H1 (cell line): ENCODE measurements around the gene HDAC9.

ENCODE experiments used
- BRCA1 ChIP-seq: IDR thresholded peaks from 2 replicates; pipeline ENCODE4 v1.6.1; 2012; ENCODE audit warnings: low read depth, low read length, improper control_type of control experiment
- CTCF ChIP-seq, 3 experiments: IDR thresholded peaks; 1 replicate in 2 of 3; 2 replicates in 1 of 3; pipeline versions ENCODE4 v1.5.1 to v1.6.1; 2011; ENCODE audit warnings: low read length in 3 of 3, mild to moderate bottlenecking in 3 of 3, inconsistent platforms in 2 of 3, low read depth in 1 of 3, moderate library complexity in 1 of 3; ENCODE audit not compliant: insufficient read depth in 1 of 3; ENCODE audit errors: control extremely low read depth in 1 of 3
- RAD21 ChIP-seq, 2 experiments: IDR thresholded peaks in 1 of 2; conservative IDR thresholded peaks in 1 of 2; 2 replicates each; pipeline ENCODE4 v1.6.1; 2011; ENCODE audit warnings: low read depth in 2 of 2, low read length in 2 of 2, improper control_type of control experiment in 1 of 2, inconsistent platforms in 1 of 2, mild to moderate bottlenecking in 1 of 2, moderate library complexity in 1 of 2

GRCh38 chr7:18654709-18655108, 159.2 kb downstream of the HDAC9 start:
- TF ChIP-seq RAD21 (IDR thresholded peaks at IDR 0.05 in 1 of 2, conservative IDR thresholded peaks at IDR 0.05 in 1 of 2; ENCODE audit: low read depth in 2 of 2, low read length in 2 of 2) (no peak), CTCF (IDR thresholded peaks at IDR 0.05; ENCODE audit: control extremely low read depth in 1 of 3, insufficient read depth in 1 of 3, low read depth in 1 of 3, low read length in 3 of 3) (no peak), BRCA1 (no peak)
